NCI-H1694 (cell line): Measurements from ENCODE around the gene POLR3F.
A peak's percentile ranks its signal among the peaks of the same experiment; 100 is the strongest.
"Not testable (repeated sequence)": the region's sequence is repeated elsewhere in the genome, so short reads cannot be mapped to it uniquely, and the experiment has no call there.

Experiments used
- DNase-seq: peaks from one replicate; lab custom pipeline; 2025; lab: John Stamatoyannopoulos, UW

The POLR3F gene

GRCh38 chr20:18504479-18505060, 37.4 kb downstream of the POLR3F start:
- no peak for DNase-seq

- DNase-seq: no peak
Measured at GRCh38 chr20:18506744-18507143, 39.6 kb downstream of the POLR3F start.

- peak; percentile 78 for DNase-seq
Measured at GRCh38 chr20:18507218-18508191, 40.3 kb downstream of the POLR3F start, which contains the start of gene SEC23B. Gene SEC23B (plus strand): TSS chr20:18507940. CDS start chr20:18510836, 2,896 bp downstream.

GRCh38 chr20:18511571-18511970, 44.4 kb downstream of the POLR3F start:
- DNase-seq: no peak

- DNase-seq: no peak
Measured at GRCh38 chr20:18513208-18513607, 46.0 kb downstream of the POLR3F start.

- DNase-seq: no peak
Measured at GRCh38 chr20:18514127-18514526, 46.9 kb downstream of the POLR3F start.

GRCh38 chr20:18515973-18516372, 48.8 kb downstream of the POLR3F start:
- no peak for DNase-seq

GRCh38 chr20:18522066-18522465, 54.9 kb downstream of the POLR3F start:
- DNase-seq: not testable (repeated sequence)

GRCh38 chr20:18523066-18523465, 55.9 kb downstream of the POLR3F start:
- DNase-seq: no peak

- DNase-seq: no peak
Measured at GRCh38 chr20:18524646-18525045, 57.5 kb downstream of the POLR3F start.

- not testable (repeated sequence) for DNase-seq
Measured at GRCh38 chr20:18526761-18527160, 59.6 kb downstream of the POLR3F start.

- no peak for DNase-seq
Measured at GRCh38 chr20:18527339-18527738, 60.1 kb downstream of the POLR3F start.

GRCh38 chr20:18527836-18528235, 60.6 kb downstream of the POLR3F start:
- DNase-seq: no peak

- DNase-seq: no peak
Measured at GRCh38 chr20:18529041-18529440, 61.9 kb downstream of the POLR3F start.

GRCh38 chr20:18532626-18533025, 65.4 kb downstream of the POLR3F start:
- DNase-seq: no peak

GRCh38 chr20:18533491-18533890, 66.3 kb downstream of the POLR3F start:
- DNase-seq: no peak

GRCh38 chr20:18533978-18534644, 66.9 kb downstream of the POLR3F start:
- DNase-seq: no peak
